H1 (cell line): ENCODE data around the gene TANC1. TPM values are rescaled to one million over a fixed set of nuclear protein-coding genes. Genes with fewer than 3 reads are reported as not detected.

Experiments
- CTCF ChIA-PET: fragments of 300-600 bp; sonication (Branson Sonifier 250); formaldehyde crosslinking; loops from one replicate; lab custom pipeline; 2021; ENCODE audit not compliant: partially characterized antibody; lab: Charles Lee
- POLR2A ChIA-PET: fragments of 300-600 bp; sonication (Branson Sonifier 250); formaldehyde crosslinking; loops from one replicate; lab custom pipeline; 2021; ENCODE audit warnings: inconsistent platforms; ENCODE audit not compliant: partially characterized antibody; lab: Charles Lee
- DNase-seq, 2 experiments: peaks; one replicate each; pipeline versions ENCODE4 v3.0.0 to v3.0.0-alpha.2; 2010 to 2022; ENCODE audit warnings: low spot score in 2 of 2, low read depth in 1 of 2, mixed read lengths in 1 of 2
- FAIRE-seq: peaks from 2 replicates; lab custom pipeline; 2011; peaks lifted over from hg19 to GRCh38; lab: Jason Lieb, UNC
- H2AFZ ChIP-seq: 2 replicates; pipeline ENCODE4 v1.8.1; 2012; ENCODE audit warnings: low read length, inconsistent platforms
- H2AK5ac ChIP-seq: 2 replicates; pipeline ENCODE4 v1.6.1; 2013; ENCODE audit warnings: low read depth, low read length
- H2BK120ac ChIP-seq: replicated peaks from 2 replicates; pipeline ENCODE3; 2013; ENCODE audit warnings: low read depth, low read length, inconsistent platforms
- H2BK12ac ChIP-seq: 2 replicates; pipeline ENCODE4 v1.6.1; 2013; ENCODE audit warnings: low read depth, low read length
- H2BK15ac ChIP-seq: 2 replicates; pipeline ENCODE4 v1.6.1; 2013; ENCODE audit warnings: low read length
- H2BK20ac ChIP-seq: 2 replicates; pipeline ENCODE4 v1.6.1; 2013; ENCODE audit warnings: low read length
- H2BK5ac ChIP-seq: 2 replicates; pipeline ENCODE4 v1.6.1; 2013; ENCODE audit warnings: low read depth, low read length
- H3K14ac ChIP-seq: 2 replicates; pipeline ENCODE4 v1.6.1; 2013; ENCODE audit warnings: inconsistent platforms; ENCODE audit not compliant: insufficient read length
- H3K18ac ChIP-seq: 2 replicates; pipeline ENCODE4 v1.6.1; 2013; ENCODE audit warnings: low read length; ENCODE audit errors: extremely low read depth
- H3K23ac ChIP-seq: 2 replicates; pipeline ENCODE4 v1.6.1; 2013; ENCODE audit warnings: inconsistent platforms; ENCODE audit not compliant: insufficient read length
- H3K23me2 ChIP-seq: 2 replicates; pipeline ENCODE4 v1.6.1; 2013; ENCODE audit warnings: low read depth, low read length
- H3K27ac ChIP-seq: 2 replicates; pipeline ENCODE4 v1.6.1; 2011; ENCODE audit warnings: low read depth, low read length, inconsistent platforms
- H3K27me3 ChIP-seq, 4 experiments: replicated peaks in 1 of 4; 1 replicate in 1 of 4; 2 replicates in 3 of 4; pipeline versions ENCODE4 v1.6.1 to v1.8.1; 2011 to 2013; ENCODE audit warnings: low read length in 3 of 4, mild to moderate bottlenecking in 3 of 4, inconsistent platforms in 2 of 4, mixed read lengths in 2 of 4, moderate library complexity in 1 of 4; ENCODE audit not compliant: control insufficient read depth in 3 of 4, insufficient read depth in 3 of 4; ENCODE audit errors: extremely low read depth in 1 of 4
- H3K36me3 ChIP-seq, 4 experiments: 2 replicates each; pipeline versions ENCODE4 v1.6.1 to v1.8.1; 2011 to 2013; ENCODE audit warnings: mild to moderate bottlenecking in 4 of 4, low read length in 3 of 4, moderate library complexity in 2 of 4, control low read depth in 1 of 4, inconsistent platforms in 1 of 4; ENCODE audit not compliant: insufficient read depth in 4 of 4, control insufficient read depth in 2 of 4
- H3K4ac ChIP-seq: replicated peaks from 2 replicates; pipeline ENCODE3; 2013; ENCODE audit warnings: low read length, low read depth, mixed read lengths, inconsistent platforms; ENCODE audit not compliant: insufficient read length
- H3K4me1 ChIP-seq, 4 experiments: replicated peaks in 1 of 4; 1 replicate in 1 of 4; 2 replicates in 3 of 4; pipeline versions ENCODE4 v1.6.1 to v1.8.1; 2011 to 2013; ENCODE audit warnings: low read length in 3 of 4, inconsistent platforms in 2 of 4, mixed read lengths in 1 of 4; ENCODE audit not compliant: insufficient read depth in 4 of 4, control insufficient read depth in 3 of 4
- H3K4me2 ChIP-seq, 2 experiments: 2 replicates each; pipeline versions ENCODE4 v1.6.1 to v1.8.1; 2011 to 2013; ENCODE audit warnings: low read depth in 2 of 2, low read length in 2 of 2, control low read depth in 1 of 2, inconsistent platforms in 1 of 2, mild to moderate bottlenecking in 1 of 2; ENCODE audit not compliant: insufficient read depth in 1 of 2
- H3K4me3 ChIP-seq, 4 experiments: fragments of 200-600, 300-600 bp in 1 of 4; sonication (generic), shearing (Covaris generic), sonication (Bioruptor Twin) in 1 of 4; 2 replicates each; pipeline versions ENCODE4 v1.5.1 to v1.8.1; 2011 to 2016; ENCODE audit warnings: low read length in 4 of 4, low read depth in 3 of 4, control low read depth in 2 of 4, inconsistent platforms in 2 of 4, mild to moderate bottlenecking in 2 of 4, mixed read lengths in 1 of 4, moderate library complexity in 1 of 4; ENCODE audit not compliant: insufficient read depth in 2 of 4; ENCODE audit errors: extremely low read depth in 1 of 4
- H3K56ac ChIP-seq: replicated peaks from 2 replicates; pipeline ENCODE3; 2013; ENCODE audit warnings: low read depth, mild to moderate bottlenecking, mixed read lengths, low read length, inconsistent platforms; ENCODE audit not compliant: insufficient read length
- H3K79me1 ChIP-seq: 2 replicates; pipeline ENCODE4 v1.6.1; 2013; ENCODE audit warnings: low read depth, low read length, control low read depth
- H3K79me2 ChIP-seq, 2 experiments: 2 replicates each; pipeline versions ENCODE4 v1.6.1 to v1.8.1; 2012 to 2013; ENCODE audit warnings: low read length in 2 of 2, mild to moderate bottlenecking in 2 of 2, inconsistent platforms in 1 of 2; ENCODE audit not compliant: insufficient read depth in 2 of 2, control insufficient read depth in 1 of 2
- H3K9ac ChIP-seq, 4 experiments: replicated peaks in 1 of 4; 1 replicate in 1 of 4; 2 replicates in 3 of 4; pipeline versions ENCODE4 v1.6.1 to v1.8.1; 2011 to 2013; ENCODE audit warnings: low read depth in 3 of 4, low read length in 3 of 4, control low read depth in 2 of 4, mild to moderate bottlenecking in 2 of 4, moderate library complexity in 2 of 4, inconsistent platforms in 1 of 4; ENCODE audit errors: extremely low read depth in 1 of 4
- H3K9me3 ChIP-seq, 2 experiments: 2 replicates each; pipeline versions ENCODE4 v1.6.1 to v1.8.1; 2012 to 2013; ENCODE audit warnings: mild to moderate bottlenecking in 2 of 2, moderate library complexity in 2 of 2, control low read depth in 1 of 2, inconsistent platforms in 1 of 2, low read depth in 1 of 2, low read length in 1 of 2, mixed read lengths in 1 of 2; ENCODE audit not compliant: insufficient read depth in 2 of 2
- H4K20me1 ChIP-seq, 2 experiments: replicated peaks in 1 of 2; 2 replicates each; pipeline versions ENCODE3 to v1.8.1; 2011 to 2013; ENCODE audit warnings: inconsistent platforms in 2 of 2, low read length in 2 of 2, mild to moderate bottlenecking in 1 of 2; ENCODE audit not compliant: insufficient read depth in 2 of 2, control insufficient read depth in 1 of 2
- H4K5ac ChIP-seq: 2 replicates; pipeline ENCODE4 v1.6.1; 2013; ENCODE audit warnings: low read length, low read depth, mixed read lengths, inconsistent platforms; ENCODE audit not compliant: insufficient read length
- H4K8ac ChIP-seq: 2 replicates; pipeline ENCODE4 v1.8.0; 2013; ENCODE audit warnings: mild to moderate bottlenecking, moderate library complexity, low read length, inconsistent platforms; ENCODE audit not compliant: insufficient read depth; ENCODE audit errors: extremely low read depth
- H4K91ac ChIP-seq: replicated peaks from 2 replicates; pipeline ENCODE3; 2013; ENCODE audit warnings: low read length, mixed read lengths, inconsistent platforms; ENCODE audit not compliant: insufficient read length
- HDAC2 ChIP-seq, 2 experiments: fragments of 300-600 bp in 1 of 2; sonication (generic) in 1 of 2; IDR thresholded peaks; 2 replicates each; pipeline ENCODE4 v1.6.1; 2011 to 2012; ENCODE audit warnings: low read depth in 2 of 2, low read length in 2 of 2, mild to moderate bottlenecking in 2 of 2, moderate library complexity in 2 of 2, borderline replicate concordance in 1 of 2, inconsistent platforms in 1 of 2
- KDM4A ChIP-seq: IDR thresholded peaks from one replicate; pipeline ENCODE4 v1.7.1; 2012; ENCODE audit warnings: low read depth, mild to moderate bottlenecking, moderate library complexity, low read length, inconsistent platforms; ENCODE audit not compliant: severe bottlenecking
- RAD21 ChIP-seq, 2 experiments: IDR thresholded peaks in 1 of 2; conservative IDR thresholded peaks in 1 of 2; 2 replicates each; pipeline ENCODE4 v1.6.1; 2011; ENCODE audit warnings: low read depth in 2 of 2, low read length in 2 of 2, improper control_type of control experiment in 1 of 2, inconsistent platforms in 1 of 2, mild to moderate bottlenecking in 1 of 2, moderate library complexity in 1 of 2
- SP1 ChIP-seq: IDR thresholded peaks from 2 replicates; pipeline ENCODE4 v1.6.1; 2011; ENCODE audit warnings: low read depth, low read length
- WGBS, 2 experiments: shearing (Covaris generic) in 1 of 2; methylation state at CpG; one replicate each; pipeline versions ENCODE4 v1.1.6 to v1.1.7; 2013 to 2015; ENCODE audit warnings: low lambda C conversion rate in 2 of 2, mixed read lengths in 2 of 2, inconsistent platforms in 1 of 2, low coverage in 1 of 2, missing lambda C conversion rate in 1 of 2; ENCODE audit not compliant: insufficient replicate concordance in 2 of 2, insufficient coverage in 1 of 2, insufficient read length in 1 of 2; ENCODE audit errors: extremely low coverage in 1 of 2, missing lambda C conversion rate in 1 of 2; 5-methylcytosine and 5-hydroxymethylcytosine counted together
- polyA plus RNA-seq, 7 experiments: library from polyadenylated mRNA; depleted of rRNA in 3 of 7; stranded (reverse) in 5 of 7; unstranded in 2 of 7; fragments of >200 nt in 5 of 7; fragments of 200-250 nt in 2 of 7; gene quantifications; 1 replicate in 5 of 7; 2 replicates in 1 of 7; 4 replicates in 1 of 7; pipeline versions ENCODE4 v1.2.1 to v1.2.3, GENCODE V29; 2011 to 2013; ENCODE audit warnings: missing spikeins in 2 of 7, mixed read lengths in 2 of 7
- total RNA-seq: library from RNA; stranded (reverse); fragmentation: NEBNext Ultra II Directional; extraction: Animal tissue kit (Norgen Biotek cat#: 25700); gene quantifications from 2 replicates; pipeline ENCODE4 v1.2.1, GENCODE V29; 2021

Gene TANC1
- total and polyA plus RNA-seq, 2 of the 8 experiments (the other 6 are each of a cell fraction or from before 2014, with no cell fraction given) = 4.1 to 7.6 TPM

- H3K4ac ChIP-seq = no peak overlapping the region
- no peaks in the 10 kb centered on the region; the same call in 1 of the 2 replicates for H3K23me2 ChIP-seq
- H3K9ac ChIP-seq = no peak overlapping the region
- no peak overlapping the region for H3K4me2 ChIP-seq
- no peak overlapping the region for H3K18ac ChIP-seq
- peaks cover 0 to 4% (median 0%) of the 10 kb centered on the region in 4 experiments; a peak in 2 of 8 replicates for H3K36me3 ChIP-seq
- FAIRE-seq (no peak), DNase-seq (no peak)
- H4K91ac ChIP-seq = no peak overlapping the region
- no peak overlapping the region for H3K27ac ChIP-seq
- no peaks in the 10 kb centered on the region for H3K9me3 ChIP-seq
- no peak overlapping the region for H2BK15ac ChIP-seq
- no peak overlapping the region for H4K8ac ChIP-seq
- H2BK12ac ChIP-seq = no peak overlapping the region
- H3K4me1 ChIP-seq = no peaks in the 10 kb centered on the region
- no peak overlapping the region for H2BK20ac ChIP-seq
- H2BK120ac ChIP-seq = no peak overlapping the region
- POLR2A ChIA-PET = no interaction called here
- no peak overlapping the region for H2AFZ ChIP-seq
- no peak overlapping the region for H3K14ac ChIP-seq
- no peak overlapping the region for H3K23ac ChIP-seq
- CTCF ChIA-PET = interaction anchor here (1.3 kb wide), 1 partner anchor 10 kb away, joined by 3 read pairs; no protein-coding TSS in a partner anchor
- no peaks in the 10 kb centered on the region for H3K27me3 ChIP-seq
- H2AK5ac ChIP-seq = no peak overlapping the region
- H2BK5ac ChIP-seq = no peak overlapping the region
- no peak overlapping the region for H4K5ac ChIP-seq
- no peak for TF ChIP-seq HDAC2 (IDR thresholded peaks at IDR 0.05; ENCODE audit: borderline replicate concordance in 1 of 2, low read depth in 2 of 2, low read length in 2 of 2)
- TF ChIP-seq SP1 = no peak
- TF ChIP-seq KDM4A = no peak
- no peak for TF ChIP-seq RAD21 (IDR thresholded peaks at IDR 0.05 in 1 of 2, conservative IDR thresholded peaks at IDR 0.05 in 1 of 2; ENCODE audit: low read depth in 2 of 2, low read length in 2 of 2)
- H3K4me3 ChIP-seq = no peak overlapping the region
- H3K79me1 ChIP-seq = no peaks in the 10 kb centered on the region
- H4K20me1 ChIP-seq = no peaks in the 10 kb centered on the region
- WGBS, 2 experiments = 95% methylated on average over 3 of the region's 3 CpGs; no CpG with 5 or more reads in 1 of the 2 experiments
- no peaks in the 10 kb centered on the region for H3K79me2 ChIP-seq
- H3K56ac ChIP-seq = no peak overlapping the region
Measured at GRCh38 chr2:159266554-159266953, 298.1 kb downstream of the TANC1 start.
